GM12891 (cell line): ENCODE results near the gene STEAP3.

ENCODE experiments used
- PAX5 ChIP-seq: IDR thresholded peaks from 2 replicates; pipeline ENCODE4 v1.6.1; 2011; ENCODE audit warnings: low read length, moderate library complexity, mild to moderate bottlenecking; ENCODE audit not compliant: insufficient read depth, severe bottlenecking
- POLR2A ChIP-seq: IDR thresholded peaks from 2 replicates; pipeline ENCODE4 v1.6.1; 2011; ENCODE audit warnings: low read depth, low read length, control low read depth
- POLR2AphosphoS5 ChIP-seq: IDR thresholded peaks from 2 replicates; pipeline ENCODE4 v1.6.1; 2011; ENCODE audit warnings: low read depth, low read length, control low read depth
- POU2F2 ChIP-seq: IDR thresholded peaks from 2 replicates; pipeline ENCODE4 v1.6.1; 2011; ENCODE audit warnings: low read depth, mild to moderate bottlenecking, control low read depth, low read length, moderate library complexity
- TAF1 ChIP-seq: IDR thresholded peaks from 2 replicates; pipeline ENCODE4 v1.6.1; 2011; ENCODE audit warnings: low read depth, low read length, control low read depth

DNA sequence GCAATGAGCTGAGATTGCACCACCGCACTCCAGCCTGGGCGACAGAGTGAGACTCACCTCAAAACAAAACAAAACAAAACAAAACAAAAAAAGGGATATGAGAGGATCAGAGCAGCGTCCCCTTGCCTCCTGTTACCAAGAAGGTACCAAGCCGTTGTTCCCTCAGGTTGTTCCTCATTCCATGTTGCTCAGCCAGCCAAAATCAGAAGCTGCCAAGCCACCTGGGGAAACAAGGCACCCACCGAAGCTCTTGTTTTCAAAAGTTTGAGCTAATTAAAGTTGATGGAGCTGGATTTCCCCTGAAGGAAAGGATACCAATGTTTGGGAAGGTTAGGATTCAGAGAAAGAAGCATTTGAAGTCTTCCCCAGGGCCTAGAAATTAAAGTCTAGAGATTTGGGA is 21.8 kb upstream of the STEAP3 start:
- TF ChIP-seq POLR2AphosphoS5 = no peak
- no peak for TF ChIP-seq POLR2A
- no peak for TF ChIP-seq PAX5
- TF ChIP-seq TAF1 = no peak
- TF ChIP-seq POU2F2 = no peak
